Measurements from ENCODE around the gene CADM2. TPM values are rescaled to one million over a fixed set of nuclear protein-coding genes. Genes with fewer than 3 reads are reported as not detected.

CADM2 gene
- total and polyA plus RNA-seq, 2 donors from 2014 or later: 0.06 to 0.25 TPM

- no peak for FAIRE-seq
- Histone ChIP-seq H3K36me3 (ENCODE audit: control insufficient read depth in 2 of 3, insufficient read depth in 3 of 3, low read length in 3 of 3) (no peaks in the 10 kb centered on the region), H3K4me1 (ENCODE audit: control insufficient read depth in 2 of 3, insufficient read depth in 2 of 3, low read depth in 1 of 3, low read length in 3 of 3) (no peaks in the 10 kb centered on the region), H3K9me3 (ENCODE audit: control insufficient read depth in 2 of 3, insufficient read depth in 1 of 3, low read length in 3 of 3) (no peaks in the 10 kb centered on the region), H3K27me3 (ENCODE audit: control insufficient read depth, insufficient read depth, low read length) (no peaks in the 10 kb centered on the region), H3K9ac (ENCODE audit: low read length in 3 of 3) (no peak overlapping the region), H3K27ac (ENCODE audit: low read depth in 2 of 2, low read length in 2 of 2) (no peak overlapping the region), H3K4me3 (ENCODE audit: low read length in 3 of 3) (no peak overlapping the region)
- intact Hi-C loops (cut with DNase I): no loop called here
- DNase-seq: no peak
- TF ChIP-seq CTCF (IDR thresholded peaks at IDR 0.05; ENCODE audit: borderline replicate concordance, extremely low read depth, insufficient read depth): no peak
These were observed 908.3 kb downstream of the CADM2 start for GRCh38 chr3:85867072-85867471.

GRCh38 chr3:85875589-85875988 is 916.8 kb downstream of the CADM2 start:
- no peak overlapping the region for H3K27ac ChIP-seq (ENCODE audit: low read depth in 2 of 2, low read length in 2 of 2)
- DNase-seq (no peak), FAIRE-seq (no peak)
- no peak overlapping the region for H3K4me3 ChIP-seq (ENCODE audit: low read length in 3 of 3)
- H3K9ac ChIP-seq (ENCODE audit: low read length in 3 of 3): no peak overlapping the region
- no peaks in the 10 kb centered on the region for H3K4me1 ChIP-seq (ENCODE audit: control insufficient read depth in 2 of 3, insufficient read depth in 2 of 3, low read depth in 1 of 3, low read length in 3 of 3)
- no peaks in the 10 kb centered on the region for H3K9me3 ChIP-seq (ENCODE audit: control insufficient read depth in 2 of 3, insufficient read depth in 1 of 3, low read length in 3 of 3)
- no peak for TF ChIP-seq CTCF (IDR thresholded peaks at IDR 0.05; ENCODE audit: borderline replicate concordance, extremely low read depth, insufficient read depth)
- no peaks in the 10 kb centered on the region for H3K36me3 ChIP-seq (ENCODE audit: control insufficient read depth in 2 of 3, insufficient read depth in 3 of 3, low read length in 3 of 3)
- H3K27me3 ChIP-seq (ENCODE audit: control insufficient read depth, insufficient read depth, low read length): no peaks in the 10 kb centered on the region
- intact Hi-C loops (cut with DNase I): no loop called here

- no peak for FAIRE-seq
- intact Hi-C loops (cut with DNase I): no loop called here
These were observed 918.8 kb downstream of the CADM2 start for GRCh38 chr3:85877631-85878030.

More at GRCh38 chr3:85877631-85878030, 918.8 kb downstream of the CADM2 start:
- no peak for TF ChIP-seq CTCF (IDR thresholded peaks at IDR 0.05; ENCODE audit: borderline replicate concordance, extremely low read depth, insufficient read depth)
- DNase-seq: no peak
- no peak overlapping the region for H3K9ac ChIP-seq (ENCODE audit: low read length in 3 of 3)
- no peak overlapping the region for H3K27ac ChIP-seq (ENCODE audit: low read depth in 2 of 2, low read length in 2 of 2)
- H3K36me3 ChIP-seq (ENCODE audit: control insufficient read depth in 2 of 3, insufficient read depth in 3 of 3, low read length in 3 of 3): no peaks in the 10 kb centered on the region
- H3K27me3 ChIP-seq (ENCODE audit: control insufficient read depth, insufficient read depth, low read length): no peaks in the 10 kb centered on the region
- H3K4me3 ChIP-seq (ENCODE audit: low read length in 3 of 3): no peak overlapping the region
- H3K9me3 ChIP-seq (ENCODE audit: control insufficient read depth in 2 of 3, insufficient read depth in 1 of 3, low read length in 3 of 3): peaks cover 0 to 2% (median 0%) of the 10 kb centered on the region in 3 donors
- H3K4me1 ChIP-seq (ENCODE audit: control insufficient read depth in 2 of 3, insufficient read depth in 2 of 3, low read depth in 1 of 3, low read length in 3 of 3): no peaks in the 10 kb centered on the region

Data from kidney (tissue), 14 donors.